ENCODE measurements around the gene SEMA6B.
"Not testable (repeated sequence)": the region's sequence is repeated elsewhere in the genome, so short reads cannot be mapped to it uniquely, and the experiment has no call there.

SEMA6B gene

GRCh38 chr19:4600893-4601292 is 41.4 kb upstream of the SEMA6B start:
- TF ChIP-seq CTCF (IDR thresholded peaks at IDR 0.05; ENCODE audit: low read length, missing control alignments): no peak
- no peak for DNase-seq (ENCODE audit: low read depth)
- H3K4me3 ChIP-seq (replicated peaks; ENCODE audit: low read depth, low read length): no peak overlapping the region

GRCh38 chr19:4600082-4600481 is 40.6 kb upstream of the SEMA6B start:
- no peak for DNase-seq (ENCODE audit: low read depth)
- no peak overlapping the region for H3K4me3 ChIP-seq (replicated peaks; ENCODE audit: low read depth, low read length)
- TF ChIP-seq CTCF (IDR thresholded peaks at IDR 0.05; ENCODE audit: low read length, missing control alignments): no peak

- no peak for DNase-seq (ENCODE audit: low read depth)
- TF ChIP-seq CTCF (IDR thresholded peaks at IDR 0.05; ENCODE audit: low read length, missing control alignments): no peak
- H3K4me3 ChIP-seq (replicated peaks; ENCODE audit: low read depth, low read length): no peak overlapping the region
Observed at GRCh38 chr19:4598712-4599111, 39.2 kb upstream of the SEMA6B start.

- TF ChIP-seq CTCF (IDR thresholded peaks at IDR 0.05; ENCODE audit: low read length, missing control alignments): no peak
- H3K4me3 ChIP-seq (replicated peaks; ENCODE audit: low read depth, low read length): peak overlapping the region; percentile 7
- DNase-seq (ENCODE audit: low read depth): no peak
Observed at GRCh38 chr19:4597975-4598671, 38.6 kb upstream of the SEMA6B start.

- DNase-seq (ENCODE audit: low read depth): no peak
- H3K4me3 ChIP-seq (replicated peaks; ENCODE audit: low read depth, low read length): no peak overlapping the region
- TF ChIP-seq CTCF (IDR thresholded peaks at IDR 0.05; ENCODE audit: low read length, missing control alignments): no peak
Observed at GRCh38 chr19:4597278-4597974, 37.9 kb upstream of the SEMA6B start.

- no peak for TF ChIP-seq CTCF (IDR thresholded peaks at IDR 0.05; ENCODE audit: low read length, missing control alignments)
- DNase-seq (ENCODE audit: low read depth): no peak
- H3K4me3 ChIP-seq (replicated peaks; ENCODE audit: low read depth, low read length): no peak overlapping the region
Observed at GRCh38 chr19:4596033-4596904, 36.8 kb upstream of the SEMA6B start.

- not testable (repeated sequence) for DNase-seq (ENCODE audit: low read depth); H3K4me3 ChIP-seq (replicated peaks; ENCODE audit: low read depth, low read length)
Observed at GRCh38 chr19:4595158-4595557, 35.7 kb upstream of the SEMA6B start.
